Lower lobe of right lung (tissue), 2 donors: ENCODE measurements around the gene NID1. TPM values are rescaled to one million over a fixed set of nuclear protein-coding genes. Genes with fewer than 3 reads are reported as not detected.
A peak's percentile ranks its signal among the peaks of the same experiment; 100 is the strongest.

Experiments used
- ATAC-seq, 2 donors: fragments of 200-7000 bp; cut with Tn5 transposase; one replicate each; pipeline ENCODE4 v1.9.1; 2020 to 2022; ENCODE audit warnings: mild to moderate bottlenecking in 2 of 2, moderate library complexity in 2 of 2
- DNase-seq: peaks from one replicate; pipeline ENCODE4 v3.0.0-alpha.2; 2020
- H3K27ac ChIP-seq: fragments of 200-600 bp; one replicate; pipeline ENCODE4 v1.8.0; 2022
- H3K27me3 ChIP-seq: fragments of 200-600 bp; one replicate; pipeline ENCODE4 v1.8.0; 2022; ENCODE audit warnings: low read depth
- H3K36me3 ChIP-seq: fragments of 200-600 bp; one replicate; pipeline ENCODE4 v1.8.0; 2022; ENCODE audit warnings: mild to moderate bottlenecking
- H3K4me1 ChIP-seq: fragments of 200-600 bp; one replicate; pipeline ENCODE4 v1.8.0; 2022
- H3K4me3 ChIP-seq: fragments of 200-600 bp; one replicate; pipeline ENCODE4 v1.8.0; 2022; ENCODE audit warnings: mild to moderate bottlenecking
- H3K9me3 ChIP-seq: fragments of 200-600 bp; one replicate; pipeline ENCODE4 v1.8.0; 2022
- CTCF ChIP-seq: fragments of 200-600 bp; IDR thresholded peaks from one replicate; pipeline ENCODE4 v1.8.0; 2022; ENCODE audit warnings: antibody characterized with exemption, mild to moderate bottlenecking
- intact Hi-C: fragments of 100-400 bp; cut with DNase I; formaldehyde crosslinking; loops from one replicate; pipeline ENCODE4 v1.11.0; 2022
- total RNA-seq: library from RNA; stranded (reverse); fragmentation: NEBNext Ultra II Directional; extraction: Animal tissue kit (Norgen Biotek cat#: 25700); gene quantifications from one replicate; pipeline ENCODE4 v1.2.1, GENCODE V29; 2021
- donor health status: DM: no; HTN: yes; CAD: no; lungs with severe emphysema.

NID1 gene
- total RNA-seq, 1 donor from 2014 or later = 46.6 TPM

- DNase-seq = no peak
- H3K27me3 ChIP-seq = no peaks in the 10 kb centered on the region
- TF ChIP-seq CTCF = no peak
- no peak for ATAC-seq
- no peaks in the 10 kb centered on the region for H3K9me3 ChIP-seq
- H3K4me3 ChIP-seq = no peak overlapping the region
- peaks cover 2% of the 10 kb centered on the region for H3K4me1 ChIP-seq
- peaks cover 73% of the 10 kb centered on the region for H3K36me3 ChIP-seq
- no peak overlapping the region for H3K27ac ChIP-seq
- intact Hi-C loops = no loop called here
Observed at GRCh38 chr1:236025836-236026235, 39.1 kb downstream of the NID1 start.

GRCh38 chr1:236024641-236025040 lies 40.2 kb downstream of the NID1 start:
- no peak for TF ChIP-seq CTCF
- ATAC-seq = peak in 1 of 2 donors; percentile 15
- intact Hi-C loops = no loop called here
- Histone ChIP-seq H3K4me1 (peaks cover 7% of the 10 kb centered on the region), H3K4me3 (no peak overlapping the region), H3K27me3 (no peaks in the 10 kb centered on the region), H3K27ac (no peak overlapping the region), H3K36me3 (peaks cover 61% of the 10 kb centered on the region), H3K9me3 (no peaks in the 10 kb centered on the region)
- DNase-seq = no peak

GRCh38 chr1:236023926-236024565 lies 40.8 kb downstream of the NID1 start:
- H3K27me3 ChIP-seq = no peaks in the 10 kb centered on the region
- no peak for TF ChIP-seq CTCF
- H3K4me3 ChIP-seq = no peak overlapping the region
- ATAC-seq (no peak), DNase-seq (no peak)
- H3K27ac ChIP-seq = no peak overlapping the region
- intact Hi-C loops = no loop called here
- peaks cover 56% of the 10 kb centered on the region for H3K36me3 ChIP-seq
- H3K9me3 ChIP-seq = no peaks in the 10 kb centered on the region
- peaks cover 7% of the 10 kb centered on the region for H3K4me1 ChIP-seq

GRCh38 chr1:236021424-236022135 lies 43.3 kb downstream of the NID1 start:
- Histone ChIP-seq H3K27me3 (no peaks in the 10 kb centered on the region), H3K4me1 (peaks cover 7% of the 10 kb centered on the region), H3K36me3 (peaks cover 36% of the 10 kb centered on the region), H3K4me3 (no peak overlapping the region), H3K9me3 (no peaks in the 10 kb centered on the region), H3K27ac (peak overlapping the region; percentile 69)
- intact Hi-C loops = no loop called here
- TF ChIP-seq CTCF = no peak
- peak in 1 of 2 donors; percentile 20 for ATAC-seq
- no peak for DNase-seq

- intact Hi-C loops = no loop called here
- DNase-seq = no peak
- no peak for ATAC-seq
- H3K27ac ChIP-seq = no peak overlapping the region
- no peaks in the 10 kb centered on the region for H3K27me3 ChIP-seq
- H3K36me3 ChIP-seq = peaks cover 26% of the 10 kb centered on the region
- peaks cover 14% of the 10 kb centered on the region for H3K4me1 ChIP-seq
- TF ChIP-seq CTCF = no peak
- H3K4me3 ChIP-seq = no peak overlapping the region
- no peaks in the 10 kb centered on the region for H3K9me3 ChIP-seq
Observed at GRCh38 chr1:236020359-236021219, 44.3 kb downstream of the NID1 start.
